Stimulated activated naive CD8-positive, alpha-beta T cell treated with anti-CD3 and anti-CD28 coated beads, Interleukin-15, amount 100 ng/mL, for 72 hours (primary cell): ENCODE measurements around the gene SESN3.
"Not testable (repeated sequence)": the region's sequence is repeated elsewhere in the genome, so short reads cannot be mapped to it uniquely, and the experiment has no call there.

Source experiments
- ATAC-seq: fragments of 150-1000 bp; cut with Tn5 transposase; 2 replicates; pipeline ENCODE4 v1.10.0; 2021; ENCODE audit warnings: mild to moderate bottlenecking, moderate library complexity
- DNase-seq, 2 donors: peaks; one replicate each; pipeline ENCODE4 v3.0.0; 2021 to 2022
- H3K27ac Mint-ChIP-seq, 2 donors: one replicate each; pipeline ENCODE4 v1.8.0; 2022; ENCODE audit warnings: mild to moderate bottlenecking in 2 of 2, mixed read lengths in 2 of 2, moderate library complexity in 2 of 2
- H3K27me3 Mint-ChIP-seq: one replicate; pipeline ENCODE4 v1.8.0; 2022; ENCODE audit warnings: mixed read lengths
- H3K4me1 Mint-ChIP-seq: one replicate; pipeline ENCODE4 v1.8.0; 2022; ENCODE audit warnings: mild to moderate bottlenecking, mixed read lengths
- H3K4me3 Mint-ChIP-seq, 2 donors: one replicate each; pipeline ENCODE4 v1.8.0; 2022; ENCODE audit warnings: mild to moderate bottlenecking in 2 of 2, mixed read lengths in 2 of 2, moderate library complexity in 1 of 2
- H3K9me3 Mint-ChIP-seq, 2 donors: one replicate each; pipeline ENCODE4 v1.8.0; 2022; ENCODE audit warnings: mixed read lengths in 2 of 2

SESN3 gene

GRCh38 chr11:95241681-95242081 is 10.7 kb upstream of the SESN3 start:
- DNase-seq = no peak
- H3K4me3 Mint-ChIP-seq = no peak overlapping the region
- no peaks in the 10 kb centered on the region for H3K27me3 Mint-ChIP-seq
- ATAC-seq = no peak
- no peaks in the 10 kb centered on the region for H3K9me3 Mint-ChIP-seq
- peaks cover 10% of the 10 kb centered on the region for H3K4me1 Mint-ChIP-seq
- H3K27ac Mint-ChIP-seq = no peak overlapping the region

- H3K9me3 Mint-ChIP-seq = no peaks in the 10 kb centered on the region
- no peak overlapping the region for H3K4me3 Mint-ChIP-seq
- ATAC-seq (no peak), DNase-seq (no peak)
- H3K4me1 Mint-ChIP-seq = peaks cover 4% of the 10 kb centered on the region
- H3K27ac Mint-ChIP-seq = no peak overlapping the region
- H3K27me3 Mint-ChIP-seq = no peaks in the 10 kb centered on the region
Measured at GRCh38 chr11:95239871-95240649, 9.1 kb upstream of the SESN3 start.

GRCh38 chr11:95232666-95233065 is 1.7 kb upstream of the SESN3 start:
- ATAC-seq = no peak
- H3K4me3 Mint-ChIP-seq = no peak overlapping the region
- no peak for DNase-seq
- H3K4me1 Mint-ChIP-seq = peaks cover 7% of the 10 kb centered on the region
- H3K9me3 Mint-ChIP-seq = no peaks in the 10 kb centered on the region
- H3K27ac Mint-ChIP-seq = peak overlapping the region in 1 of 2 donors; percentile 68
- no peaks in the 10 kb centered on the region for H3K27me3 Mint-ChIP-seq

DNA sequence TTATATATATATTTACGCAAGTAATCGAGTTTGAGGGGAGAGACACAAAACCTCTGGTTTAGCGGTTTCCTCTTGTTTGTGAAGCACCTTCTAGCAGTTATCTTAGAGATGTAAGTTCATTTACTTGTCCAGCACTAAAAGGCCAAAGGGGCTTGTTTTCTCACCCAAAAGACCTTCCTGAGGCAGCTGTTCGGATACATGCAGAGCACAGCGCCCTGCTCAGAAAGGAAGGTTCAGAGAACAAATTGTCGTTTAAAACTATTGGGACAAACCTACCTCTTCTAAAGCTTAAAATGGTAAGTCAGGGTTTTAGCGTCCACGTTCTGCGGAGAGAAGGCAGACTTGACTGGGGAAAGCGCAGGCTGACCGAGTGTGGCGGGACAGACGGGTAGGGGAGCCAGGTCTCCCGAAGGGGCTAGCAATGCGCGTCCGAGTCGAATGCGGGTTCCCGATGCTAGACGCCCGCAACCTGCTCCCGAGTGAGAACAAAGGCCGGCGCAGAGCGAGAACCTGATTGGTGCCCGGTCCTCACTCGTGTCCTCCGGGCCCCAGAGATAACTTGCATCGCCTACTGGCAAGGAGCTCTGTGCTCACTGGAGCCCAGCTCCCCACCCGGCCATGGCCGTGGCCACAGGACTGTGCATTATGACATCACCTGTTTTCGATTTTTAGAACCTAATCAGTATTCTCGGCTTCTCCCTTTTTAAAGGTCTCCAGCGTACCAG is 1.0 kb upstream of the SESN3 start:
- DNase-seq (peak; percentile 78), ATAC-seq (peak; percentile 51)
- Mint-ChIP-seq H3K4me3 (no peak overlapping the region), H3K9me3 (no peaks in the 10 kb centered on the region), H3K27ac (peak overlapping the region in 1 of 2 donors; percentile 68), H3K4me1 (peaks cover 13% of the 10 kb centered on the region), H3K27me3 (no peaks in the 10 kb centered on the region)

DNA sequence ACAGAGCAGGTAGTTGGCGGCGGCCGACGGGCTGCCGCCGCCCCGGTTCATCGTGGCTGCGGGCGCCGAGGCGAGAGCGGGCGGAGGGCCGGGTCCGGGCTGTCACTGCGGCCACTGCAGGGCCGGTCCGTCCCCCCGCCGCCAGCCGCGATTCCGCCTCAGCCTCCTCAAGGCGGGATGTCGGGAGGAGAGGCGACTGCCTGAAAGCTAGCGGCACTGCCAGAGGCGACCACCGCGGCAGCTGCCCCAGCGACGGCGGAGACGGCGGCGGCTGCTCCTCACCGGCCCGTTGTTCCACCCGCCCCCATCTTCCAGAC is 234 bp downstream of the SESN3 start:
- ATAC-seq (no peak), DNase-seq (no peak)
- Mint-ChIP-seq H3K4me1 (peaks cover 20% of the 10 kb centered on the region), H3K27me3 (no peaks in the 10 kb centered on the region), H3K9me3 (no peaks in the 10 kb centered on the region), H3K4me3 (peak overlapping the region in 1 of 2 donors; percentile 90), H3K27ac (no peak overlapping the region)

- DNase-seq = peak; percentile 26 to 28
- Mint-ChIP-seq H3K9me3 (no peaks in the 10 kb centered on the region), H3K4me3 (peak overlapping the region in 1 of 2 donors; percentile 90), H3K4me1 (peaks cover 20% of the 10 kb centered on the region), H3K27me3 (no peaks in the 10 kb centered on the region), H3K27ac (peak overlapping the region; percentile 69 to 81)
- peak; percentile 18 for ATAC-seq
Measured at GRCh38 chr11:95229993-95230809, 801 bp downstream of the SESN3 start.

DNA sequence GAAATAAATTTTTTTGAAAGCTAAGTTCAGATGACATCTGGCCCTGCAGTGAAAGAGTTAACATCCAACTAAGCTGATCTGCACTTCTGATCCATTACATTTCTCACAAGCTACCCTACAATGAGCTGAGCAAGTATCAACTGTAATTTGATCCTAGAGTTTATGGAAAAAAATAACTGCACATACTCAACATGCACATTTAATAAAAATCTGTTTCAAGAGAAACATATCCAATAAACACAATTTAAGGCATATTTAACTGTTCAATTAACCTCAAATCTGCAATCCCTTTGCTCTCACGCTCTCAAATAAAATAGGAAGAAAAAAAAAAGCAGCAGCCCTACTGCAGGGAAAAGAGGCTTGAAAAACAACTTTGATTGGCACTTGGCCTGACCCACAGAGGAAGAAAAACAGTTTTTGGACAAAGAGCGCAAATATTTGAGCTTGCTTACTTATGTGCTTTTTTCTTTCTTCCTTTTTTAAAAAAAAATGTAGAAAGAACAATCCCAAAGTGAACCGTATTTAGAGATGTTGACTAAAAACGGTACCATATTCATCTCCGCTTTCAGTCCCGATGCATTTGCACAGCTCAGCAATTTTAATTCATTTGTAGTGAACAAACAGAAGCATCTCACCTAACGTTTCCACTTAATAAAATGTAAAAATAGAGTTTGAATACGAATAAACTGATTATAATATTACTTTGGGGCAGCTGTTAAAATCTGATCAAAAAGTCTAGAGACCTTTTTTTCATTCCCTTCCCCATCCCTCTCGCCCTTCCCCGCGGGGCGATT is 1.6 kb downstream of the SESN3 start:
- H3K9me3 Mint-ChIP-seq = no peaks in the 10 kb centered on the region
- no peak for DNase-seq
- H3K4me3 Mint-ChIP-seq = peak overlapping the region in 1 of 2 donors; percentile 90

GRCh38 chr11:95228081-95228749 is 2.8 kb downstream of the SESN3 start:
- Mint-ChIP-seq H3K27ac (no peak overlapping the region), H3K27me3 (no peaks in the 10 kb centered on the region), H3K4me3 (peak overlapping the region; percentile 5 to 49), H3K9me3 (no peaks in the 10 kb centered on the region), H3K4me1 (peaks cover 23% of the 10 kb centered on the region)
- DNase-seq (no peak), ATAC-seq (no peak)

More for the DNA sequence above, 1.6 kb downstream of the SESN3 start:
- Mint-ChIP-seq H3K27me3 (no peaks in the 10 kb centered on the region), H3K27ac (peak overlapping the region in 1 of 2 donors; percentile 81), H3K4me1 (peaks cover 20% of the 10 kb centered on the region)
- ATAC-seq = no peak

DNA sequence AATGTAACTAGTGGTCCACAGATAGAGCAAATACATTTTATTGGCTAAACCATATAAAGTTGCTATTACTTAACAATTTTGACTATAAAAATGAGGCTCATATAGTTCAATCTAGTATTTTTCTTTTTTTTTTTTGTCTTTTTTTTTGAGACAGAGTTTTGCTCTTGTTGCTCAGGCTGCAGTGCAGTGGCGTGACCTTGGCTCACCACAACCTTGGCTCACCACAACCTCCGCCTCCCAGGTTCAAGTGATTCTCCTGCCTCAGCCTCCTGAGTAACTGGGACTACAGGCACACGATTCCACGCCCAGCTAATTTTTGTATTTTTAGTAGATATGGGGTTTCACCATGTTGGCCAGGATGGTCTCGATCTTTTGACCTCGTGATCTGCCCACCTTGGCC is 3.9 kb downstream of the SESN3 start:
- ATAC-seq, H3K9me3 Mint-ChIP-seq, H3K27me3 Mint-ChIP-seq, DNase-seq, H3K27ac Mint-ChIP-seq: not testable (repeated sequence)
- peak overlapping the region in 1 of 2 donors; percentile 35 for H3K4me3 Mint-ChIP-seq
- H3K4me1 Mint-ChIP-seq = peaks cover 26% of the 10 kb centered on the region

- H3K27me3 Mint-ChIP-seq = no peaks in the 10 kb centered on the region
- no peak for ATAC-seq
- peaks cover 0 to 4% of the 10 kb centered on the region in 2 donors for H3K9me3 Mint-ChIP-seq
- no peak overlapping the region for H3K4me3 Mint-ChIP-seq
- no peak overlapping the region for H3K27ac Mint-ChIP-seq
- DNase-seq = no peak
- H3K4me1 Mint-ChIP-seq = peaks cover 25% of the 10 kb centered on the region
Measured at GRCh38 chr11:95222817-95223216, 8.2 kb downstream of the SESN3 start.

GRCh38 chr11:95219599-95219998 is 11.4 kb downstream of the SESN3 start:
- Mint-ChIP-seq H3K27ac (no peak overlapping the region), H3K27me3 (no peaks in the 10 kb centered on the region), H3K4me3 (no peak overlapping the region), H3K9me3 (peaks cover 0 to 4% of the 10 kb centered on the region in 2 donors), H3K4me1 (peaks cover 14% of the 10 kb centered on the region)
- ATAC-seq (no peak), DNase-seq (no peak)

DNA sequence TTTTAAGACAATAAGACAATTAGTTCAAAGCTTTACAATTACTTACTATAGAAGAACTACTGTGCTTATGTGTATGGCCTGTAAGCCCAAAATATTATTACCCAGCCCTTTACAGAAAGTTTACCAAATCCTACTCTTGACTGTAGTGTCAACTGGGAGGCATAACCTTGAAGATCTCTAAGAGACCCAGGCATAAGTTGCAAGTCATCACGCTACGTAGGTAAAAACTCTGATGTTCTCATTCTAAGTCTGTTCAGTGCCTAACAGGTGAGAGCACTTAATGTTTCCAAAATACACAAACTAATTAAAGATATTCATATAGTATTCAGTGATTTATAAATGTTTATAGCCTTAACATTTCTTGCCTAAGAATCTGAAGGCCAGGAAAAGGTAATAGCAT is 12.9 kb downstream of the SESN3 start:
- H3K27ac Mint-ChIP-seq = no peak overlapping the region
- no peak overlapping the region for H3K4me3 Mint-ChIP-seq
- no peaks in the 10 kb centered on the region for H3K27me3 Mint-ChIP-seq
- no peak for DNase-seq
- H3K4me1 Mint-ChIP-seq = peaks cover 12% of the 10 kb centered on the region
- ATAC-seq = no peak
- H3K9me3 Mint-ChIP-seq = peaks cover 0 to 4% of the 10 kb centered on the region in 2 donors

GRCh38 chr11:95212609-95213008 is 18.4 kb downstream of the SESN3 start:
- no peaks in the 10 kb centered on the region for H3K9me3 Mint-ChIP-seq
- H3K27ac Mint-ChIP-seq = no peak overlapping the region
- no peak for ATAC-seq

DNA sequence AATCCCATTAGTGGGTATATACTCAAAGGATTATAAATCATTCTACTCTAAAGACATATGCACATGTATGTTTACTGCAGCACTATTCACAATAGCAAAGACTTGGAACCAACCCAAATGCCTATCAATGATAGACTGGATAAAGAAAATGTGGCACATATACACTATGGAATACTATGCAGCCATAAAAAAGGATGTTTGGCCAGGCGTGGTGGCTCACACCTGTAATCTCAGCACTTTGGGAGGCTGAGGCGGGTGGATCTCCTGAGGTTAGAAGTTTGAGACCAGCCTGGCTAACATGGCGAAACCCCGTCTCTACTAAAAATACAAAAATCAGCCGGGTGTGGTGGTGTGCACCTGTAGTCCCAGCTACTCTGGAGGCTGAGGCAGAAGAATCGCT is 21.5 kb downstream of the SESN3 start:
- ATAC-seq, H3K4me3 Mint-ChIP-seq, H3K27ac Mint-ChIP-seq, H3K4me1 Mint-ChIP-seq, H3K9me3 Mint-ChIP-seq, DNase-seq, H3K27me3 Mint-ChIP-seq: not testable (repeated sequence)

More at GRCh38 chr11:95212609-95213008, 18.4 kb downstream of the SESN3 start:
- no peak for DNase-seq
- Mint-ChIP-seq H3K4me3 (no peak overlapping the region), H3K4me1 (peaks cover 4% of the 10 kb centered on the region), H3K27me3 (no peaks in the 10 kb centered on the region)
